A549 (cell line): ENCODE results near the gene GRAMD1A. TPM values are rescaled to one million over a fixed set of nuclear protein-coding genes. Genes with fewer than 3 reads are reported as not detected.

Source experiments
- ATAC-seq, 2 experiments: fragments of 200-7000 bp in 1 of 2; fragments of >200 bp in 1 of 2; cut with Nextera tagmentation in 1 of 2; cut with Tn5 transposase in 1 of 2; 3 replicates each; pipeline versions ENCODE4 v1.8.0 to v1.9.1; 2018 to 2020; ENCODE audit warnings: mild to moderate bottlenecking in 1 of 2, moderate library complexity in 1 of 2
- CTCF ChIA-PET: fragments of 300-600 bp; sonication (Branson Sonifier 250); formaldehyde crosslinking; extraction: SDS; loops from one replicate; lab custom pipeline; 2021; ENCODE audit warnings: antibody characterized with exemption, inconsistent platforms; lab: Yijun Ruan, JAX
- POLR2A ChIA-PET: fragments of 350-600 bp; formaldehyde crosslinking; extraction: SDS; loops from one replicate; lab custom pipeline; 2021; ENCODE audit warnings: antibody characterized with exemption, inconsistent platforms; lab: Yijun Ruan, JAX
- DNase-seq, 2 experiments: peaks; one replicate each; pipeline versions ENCODE4 v3.0.0 to v3.0.0-alpha.2; 2011 to 2016; ENCODE audit warnings: low read depth in 1 of 2, low spot score in 1 of 2
- FAIRE-seq: peaks from 2 replicates; lab custom pipeline; 2011; peaks lifted over from hg19 to GRCh38; lab: Jason Lieb, UNC
- H3K27ac ChIP-seq, 2 experiments: fragments of >200 bp; sonication (Bioruptor Twin); formaldehyde crosslinking; 3 replicates each; pipeline ENCODE4 v1.5.1; 2016 to 2017
- H3K4me1 ChIP-seq: fragments of >200 bp; sonication (Bioruptor Twin); formaldehyde crosslinking; 3 replicates; pipeline ENCODE4 v1.6.1; 2016
- H3K4me2 ChIP-seq: fragments of >200 bp; sonication (Bioruptor Twin); formaldehyde crosslinking; 3 replicates; pipeline ENCODE4 v1.6.1; 2016
- H3K4me3 ChIP-seq: fragments of >200 bp; sonication (Bioruptor Twin); formaldehyde crosslinking; 3 replicates; pipeline ENCODE4 v1.5.1; 2016
- H3K9me3 ChIP-seq: fragments of >200 bp; sonication (Bioruptor Twin); formaldehyde crosslinking; 3 replicates; pipeline ENCODE4 v1.6.1; 2016
- BHLHE40 ChIP-seq: IDR thresholded peaks from 2 replicates; pipeline ENCODE4 v1.6.1; 2012; ENCODE audit warnings: low read depth, low read length, inconsistent platforms
- CBX8 ChIP-seq: fragments of 200-600 bp; sonication (generic); IDR thresholded peaks from 2 replicates; pipeline ENCODE4 v1.6.1; 2016
- CEBPB ChIP-seq, 2 experiments: fragments of >200 bp in 1 of 2; sonication (Bioruptor Twin) in 1 of 2; formaldehyde crosslinking in 1 of 2; IDR thresholded peaks; 2 replicates each; pipeline ENCODE4 v1.6.1; 2012 to 2016
- E2F6 ChIP-seq: IDR thresholded peaks from 2 replicates; pipeline ENCODE4 v1.6.1; 2012; ENCODE audit warnings: low read depth, borderline replicate concordance
- ELK1 ChIP-seq: fragments of 150-350 bp; IDR thresholded peaks from 2 replicates; pipeline ENCODE4 v1.6.1; 2014; ENCODE audit warnings: low read depth, mild to moderate bottlenecking, low read length
- FOSB ChIP-seq: fragments of 250-450 bp; sonication (Bioruptor Pico); IDR thresholded peaks from 2 replicates; pipeline ENCODE4 v1.5.0; 2020; ENCODE audit warnings: mild to moderate bottlenecking, moderate library complexity
- FOSL2 ChIP-seq, 2 experiments: fragments of 450-650 bp in 1 of 2; fragments of >200 bp in 1 of 2; sonication (Bioruptor Twin) in 1 of 2; formaldehyde crosslinking; IDR thresholded peaks; 2 replicates each; pipeline versions ENCODE4 v1.5.0 to v1.6.1; 2016 to 2020; ENCODE audit warnings: mild to moderate bottlenecking in 1 of 2, moderate library complexity in 1 of 2
- FOXS1 ChIP-seq: fragments of 250-450 bp; sonication (Bioruptor Pico); IDR thresholded peaks from 2 replicates; pipeline ENCODE4 v1.5.0; 2020; ENCODE audit warnings: mild to moderate bottlenecking, moderate library complexity
- GATA3 ChIP-seq: IDR thresholded peaks from 2 replicates; pipeline ENCODE4 v1.6.1; 2012; ENCODE audit warnings: borderline replicate concordance
- HES2 ChIP-seq: fragments of >200 bp; sonication (Bioruptor Twin); formaldehyde crosslinking; IDR thresholded peaks from 2 replicates; pipeline ENCODE4 v1.6.1; 2016
- HMGXB4 ChIP-seq: fragments of 250-450 bp; sonication (Bioruptor Pico); IDR thresholded peaks from 2 replicates; pipeline ENCODE4 v1.5.0; 2021; ENCODE audit warnings: mild to moderate bottlenecking, moderate library complexity, borderline replicate concordance
- HOXA7 ChIP-seq: fragments of 250-450 bp; sonication (Bioruptor Pico); IDR thresholded peaks from 2 replicates; pipeline ENCODE4 v1.5.0; 2020; ENCODE audit warnings: mild to moderate bottlenecking, moderate library complexity
- HOXB5 ChIP-seq: fragments of 250-450 bp; sonication (Bioruptor Pico); IDR thresholded peaks from 2 replicates; pipeline ENCODE4 v1.5.0; 2020; ENCODE audit warnings: mild to moderate bottlenecking, moderate library complexity
- MAZ ChIP-seq: fragments of 150-350 bp; IDR thresholded peaks from 2 replicates; pipeline ENCODE4 v1.6.1; 2014; ENCODE audit warnings: antibody characterized with exemption, low read depth, low read length, borderline replicate concordance
- NR3C1 ChIP-seq: fragments of >200 bp; sonication (Bioruptor Twin); formaldehyde crosslinking; IDR thresholded peaks from 3 replicates; pipeline ENCODE4 v1.6.1; 2017
- POLR2A ChIP-seq: IDR thresholded peaks from 2 replicates; pipeline ENCODE4 v1.6.1; 2012; ENCODE audit warnings: mild to moderate bottlenecking, low read length
- POLR2AphosphoS2 ChIP-seq: conservative IDR thresholded peaks from 2 replicates; pipeline ENCODE4 v1.6.1; 2012; ENCODE audit warnings: low read length, improper control_type of control experiment, inconsistent platforms
- RFX5 ChIP-seq: fragments of 450-650 bp; IDR thresholded peaks from 2 replicates; pipeline ENCODE4 v1.7.1; 2014; ENCODE audit warnings: antibody characterized with exemption, mild to moderate bottlenecking, moderate library complexity
- SMC3 ChIP-seq: fragments of >200 bp; sonication (Bioruptor Twin); formaldehyde crosslinking; IDR thresholded peaks from 3 replicates; pipeline ENCODE4 v1.6.1; 2018; ENCODE audit warnings: inconsistent platforms
- USF2 ChIP-seq: fragments of 450-650 bp; IDR thresholded peaks from 2 replicates; pipeline ENCODE4 v1.6.1; 2014; ENCODE audit warnings: antibody characterized with exemption
- ZNF302 ChIP-seq: fragments of 250-450 bp; sonication (Bioruptor Pico); IDR thresholded peaks from 2 replicates; pipeline ENCODE4 v1.9.0; 2021; ENCODE audit warnings: inconsistent platforms, mild to moderate bottlenecking, moderate library complexity
- WGBS: methylation state at CpG from one replicate; pipeline ENCODE4 v1.1.6; 2017; ENCODE audit errors: missing lambda C conversion rate; 5-methylcytosine and 5-hydroxymethylcytosine counted together
- polyA plus RNA-seq, 4 experiments: library from polyadenylated mRNA; depleted of rRNA in 3 of 4; stranded (reverse); fragments of >200 nt; fragmentation: RNase III in 1 of 4; extraction: RNeasy Plus Mini Kit Qiagen cat#74134 plus additional on column Dnase treatment in 1 of 4; gene quantifications; 2 replicates in 3 of 4; 3 replicates in 1 of 4; pipeline ENCODE4 v1.2.3, GENCODE V29; 2011 to 2017
- TF ChIP-seq, protein P1 (sequence below): fragments of 250-450 bp; sonication (Bioruptor Pico); IDR thresholded peaks from 2 replicates; pipeline ENCODE4 v1.5.0; 2020; ENCODE audit warnings: low read depth, mild to moderate bottlenecking, moderate library complexity

The GRAMD1A gene
- polyA plus RNA-seq, 2 of the 4 experiments (the other 2 are of a cell fraction) = 128 to 184 TPM

GRCh38 chr19:35022460-35022859 is 22.3 kb downstream of the GRAMD1A start (continued):
- TF ChIP-seq HMGXB4 (CRISPR knock-in tag) (no peak), CEBPB (IDR thresholded peaks at IDR 0.05) (no peak), NR3C1 (no peak)

DNA sequence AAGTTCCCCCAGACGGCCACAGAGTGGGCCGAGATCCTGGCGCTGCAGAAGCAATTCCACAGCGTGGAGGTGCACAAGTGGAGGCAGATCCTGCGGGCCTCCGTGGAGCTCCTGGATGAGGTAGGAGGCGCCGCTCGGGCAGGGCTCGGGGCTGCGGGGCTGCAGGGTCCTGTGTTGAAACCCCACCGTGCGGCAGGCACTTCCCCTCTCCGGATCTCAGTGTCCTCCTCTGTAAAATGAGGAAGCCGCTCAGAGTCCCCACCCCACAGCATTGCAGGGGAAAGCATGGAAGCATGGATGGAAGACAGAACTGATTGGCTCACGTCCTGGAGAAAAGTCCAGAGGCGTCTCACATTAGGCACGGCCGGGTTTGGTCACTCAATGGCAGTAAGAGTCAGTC is 23.3 kb downstream of the GRAMD1A start:
- Histone ChIP-seq H3K4me2 (no peak overlapping the region), H3K27ac (no peak overlapping the region), H3K4me3 (no peak overlapping the region), H3K9me3 (no peaks in the 10 kb centered on the region), H3K4me1 (0 out of 3 replicates have a peak, but pooled peaks cover 5% of the 10 kb centered on the region)
- POLR2A ChIA-PET = no interaction called here
- ATAC-seq (no peak), FAIRE-seq (no peak), DNase-seq (no peak)
- WGBS = 95% methylated on average over 19 of the region's 19 CpGs
- TF ChIP-seq, protein P1, sequence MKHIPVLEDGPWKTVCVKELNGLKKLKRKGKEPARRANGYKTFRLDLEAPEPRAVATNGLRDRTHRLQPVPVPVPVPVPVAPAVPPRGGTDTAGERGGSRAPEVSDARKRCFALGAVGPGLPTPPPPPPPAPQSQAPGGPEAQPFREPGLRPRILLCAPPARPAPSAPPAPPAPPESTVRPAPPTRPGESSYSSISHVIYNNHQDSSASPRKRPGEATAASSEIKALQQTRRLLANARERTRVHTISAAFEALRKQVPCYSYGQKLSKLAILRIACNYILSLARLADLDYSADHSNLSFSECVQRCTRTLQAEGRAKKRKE (CRISPR knock-in tag) = no peak
- no peak for TF ChIP-seq RFX5
- no peak for TF ChIP-seq GATA3
- no peak for TF ChIP-seq E2F6
- TF ChIP-seq ELK1 = no peak
- no peak for TF ChIP-seq CBX8
- no peak for TF ChIP-seq POLR2A
- TF ChIP-seq FOXS1 = no peak
- TF ChIP-seq USF2 = no peak
- TF ChIP-seq SMC3 = no peak
- TF ChIP-seq FOSB = no peak
- no peak for TF ChIP-seq HOXA7 (CRISPR knock-in tag)
- no peak for TF ChIP-seq POLR2AphosphoS2
- TF ChIP-seq ZNF302 (CRISPR knock-in tag) = no peak
- TF ChIP-seq HMGXB4 (CRISPR knock-in tag) = no peak
- no peak for TF ChIP-seq BHLHE40
- TF ChIP-seq HOXB5 (CRISPR knock-in tag) = no peak
- TF ChIP-seq FOSL2 (IDR thresholded peaks at IDR 0.05) = no peak
- no peak for TF ChIP-seq FOSL2 (CRISPR knock-in tag; IDR thresholded peaks at IDR 0.05)
- no peak for TF ChIP-seq HES2
- no peak for TF ChIP-seq MAZ
- CTCF ChIA-PET = interaction anchor here (48.0 kb wide), 1 partner anchor 34 kb away, joined by 1860 read pairs; the partner anchor contains the start of genes GRAMD1A and ZNF792
